ENCODE measurements around the gene WNK4.
A peak's percentile ranks its signal among the peaks of the same experiment; 100 is the strongest.

WNK4 gene

DNA sequence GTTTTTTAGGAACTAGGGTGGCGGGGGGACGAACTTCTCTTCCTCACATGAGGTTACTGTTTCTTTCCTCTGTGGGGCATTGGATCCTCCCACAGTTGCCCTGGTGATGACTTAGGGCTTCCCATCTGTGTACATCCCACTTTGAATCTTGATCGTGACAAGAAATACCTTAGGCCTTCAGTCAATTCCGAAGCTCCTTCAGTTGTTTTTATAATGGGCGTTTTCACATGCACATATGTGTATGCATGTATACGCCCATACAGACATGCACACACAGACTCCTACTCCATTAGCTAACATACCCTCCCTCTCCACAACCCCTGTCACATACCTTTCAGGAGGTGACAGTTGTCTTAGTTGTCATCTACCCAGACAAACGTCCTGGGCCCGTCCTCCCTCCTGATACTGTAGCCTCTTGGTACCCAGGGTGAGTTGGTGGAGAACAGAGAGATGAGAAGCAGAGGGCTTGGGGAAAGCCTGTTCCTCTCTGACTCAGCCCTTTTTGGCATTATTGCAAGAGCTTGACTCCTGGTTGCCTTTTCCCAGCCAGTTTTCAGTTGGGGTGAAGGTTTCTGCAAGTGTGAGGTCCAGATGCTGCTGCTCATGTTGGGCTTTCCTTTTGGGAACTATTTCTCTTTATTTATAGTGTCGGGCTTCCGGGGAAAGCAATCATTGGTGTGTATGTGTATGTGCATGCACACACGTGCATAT is 61.7 kb downstream of the WNK4 start:
- DNase-seq (ENCODE audit: low spot score), result no peak

DNA sequence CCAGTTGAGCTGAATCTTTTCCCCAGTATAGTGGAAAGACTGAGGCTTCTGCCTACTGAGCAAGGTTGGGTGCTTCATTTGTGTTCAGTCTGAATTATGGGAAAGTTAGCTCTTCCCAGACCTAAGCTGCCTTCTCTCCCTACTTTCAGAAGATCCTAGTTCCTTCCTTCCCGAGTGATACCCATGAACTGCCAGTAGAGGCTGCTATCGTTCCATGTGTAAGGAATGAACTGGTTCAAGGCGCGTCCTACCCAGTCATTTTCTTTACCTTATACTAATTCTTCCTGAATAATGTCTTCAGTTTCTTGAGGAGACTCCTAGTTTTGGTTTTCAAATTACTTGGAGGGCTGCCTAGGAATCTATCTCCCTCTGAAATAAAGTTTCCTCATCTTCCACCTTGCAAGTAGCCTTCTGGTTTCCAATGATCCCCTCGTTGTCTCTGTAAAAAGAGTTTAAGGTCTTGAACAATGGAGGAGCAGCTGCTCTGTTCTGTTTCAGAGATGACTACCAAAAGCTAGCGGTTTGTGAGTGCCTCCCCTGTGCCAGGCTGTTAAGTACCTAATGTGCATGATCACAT is 63.0 kb downstream of the WNK4 start:
- DNase-seq (ENCODE audit: low spot score), result peak; percentile 91

DNA sequence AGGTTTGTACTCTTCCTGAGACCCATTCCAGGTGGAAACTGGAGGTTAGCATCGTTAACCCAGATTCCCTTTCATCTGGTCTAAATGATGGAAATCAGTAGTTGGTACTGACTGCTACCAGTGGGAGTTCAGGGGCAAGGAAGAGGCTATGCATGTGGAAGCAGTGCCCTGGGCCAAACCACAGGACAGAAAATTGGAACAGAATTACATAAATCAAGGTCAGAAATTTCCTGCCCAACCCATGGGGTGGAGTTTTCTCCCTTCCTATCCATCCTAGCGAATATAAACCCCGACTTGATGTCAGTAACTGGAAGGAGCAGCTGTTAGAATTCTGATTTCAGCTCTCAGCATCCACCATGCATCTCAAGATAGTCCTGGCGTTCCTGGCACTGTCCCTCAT is 63.9 kb downstream of the WNK4 start, which contains the start of gene AOC2:
AOC2 (plus strand) TSS at position 310 of the 400 bp plus-strand sequence; CDS start at position 357, 47 bp downstream.
- DNase-seq (ENCODE audit: low spot score), result no peak

DNA sequence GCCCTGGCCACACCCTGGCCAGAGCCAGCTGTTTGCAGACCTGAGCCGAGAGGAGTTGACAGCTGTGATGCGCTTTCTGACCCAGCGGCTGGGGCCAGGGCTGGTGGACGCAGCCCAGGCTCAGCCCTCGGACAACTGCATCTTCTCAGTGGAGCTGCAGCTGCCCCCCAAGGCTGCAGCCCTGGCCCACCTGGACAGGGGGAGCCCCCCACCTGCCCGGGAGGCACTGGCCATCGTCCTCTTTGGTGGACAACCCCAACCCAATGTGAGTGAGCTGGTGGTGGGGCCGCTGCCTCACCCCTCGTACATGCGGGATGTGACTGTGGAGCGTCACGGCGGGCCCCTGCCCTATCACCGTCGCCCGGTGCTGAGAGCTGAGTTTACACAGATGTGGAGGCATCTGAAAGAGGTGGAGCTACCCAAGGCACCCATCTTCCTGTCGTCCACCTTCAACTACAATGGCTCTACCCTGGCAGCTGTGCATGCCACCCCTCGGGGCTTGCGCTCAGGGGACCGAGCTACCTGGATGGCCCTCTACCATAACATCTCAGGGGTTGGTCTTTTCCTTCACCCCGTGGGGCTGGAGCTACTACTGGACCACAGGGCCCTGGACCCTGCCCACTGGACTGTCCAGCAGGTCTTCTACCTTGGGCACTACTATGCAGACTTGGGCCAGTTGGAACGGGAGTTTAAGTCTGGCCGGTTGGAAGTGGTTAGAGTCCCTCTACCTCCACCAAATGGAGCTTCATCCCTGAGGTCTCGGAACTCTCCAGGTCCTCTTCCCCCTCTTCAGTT is 64.5 kb downstream of the WNK4 start:
- DNase-seq (ENCODE audit: low spot score), result no peak

DNA sequence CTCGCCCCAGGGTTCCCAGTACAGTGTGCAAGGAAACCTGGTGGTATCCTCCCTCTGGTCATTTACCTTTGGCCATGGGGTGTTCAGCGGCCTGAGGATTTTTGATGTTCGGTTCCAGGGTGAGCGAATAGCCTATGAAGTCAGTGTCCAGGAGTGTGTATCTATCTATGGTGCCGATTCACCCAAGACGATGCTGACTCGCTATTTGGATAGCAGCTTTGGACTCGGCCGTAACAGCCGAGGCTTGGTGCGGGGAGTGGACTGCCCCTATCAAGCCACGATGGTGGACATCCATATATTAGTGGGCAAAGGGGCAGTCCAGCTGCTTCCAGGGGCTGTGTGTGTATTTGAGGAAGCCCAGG is 65.1 kb downstream of the WNK4 start:
- DNase-seq (ENCODE audit: low spot score), result no peak

DNA sequence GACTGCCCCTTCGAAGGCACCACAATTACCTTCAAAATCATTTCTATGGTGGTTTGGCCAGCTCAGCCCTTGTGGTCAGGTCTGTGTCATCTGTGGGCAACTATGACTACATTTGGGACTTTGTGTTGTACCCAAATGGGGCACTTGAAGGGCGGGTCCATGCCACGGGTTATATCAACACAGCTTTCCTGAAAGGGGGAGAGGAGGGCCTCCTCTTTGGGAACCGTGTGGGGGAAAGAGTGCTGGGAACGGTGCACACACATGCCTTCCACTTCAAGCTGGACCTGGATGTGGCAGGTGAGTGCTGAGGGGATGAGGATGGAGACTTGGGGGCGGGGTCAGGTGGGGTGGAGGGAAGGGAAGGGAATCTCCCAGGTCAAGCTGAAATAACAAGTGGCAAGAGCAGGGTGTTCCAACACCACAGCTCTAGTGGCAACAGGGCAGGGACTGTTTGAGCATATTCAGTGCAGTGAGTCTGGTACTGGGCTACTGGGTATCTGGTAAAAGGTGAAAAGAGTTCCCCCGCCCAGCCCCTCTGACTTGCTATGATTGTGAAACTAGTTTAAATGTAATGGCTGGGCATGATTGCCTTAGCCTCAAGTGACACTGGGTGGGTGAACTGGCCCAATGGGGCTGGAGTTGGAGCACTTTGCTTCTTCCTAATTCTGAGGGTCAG is 65.6 kb downstream of the WNK4 start:
- DNase-seq (ENCODE audit: low spot score), result no peak
